B cell (primary cell): ENCODE measurements around the gene ZSCAN4. TPM values are rescaled to one million over a fixed set of nuclear protein-coding genes. Genes with fewer than 3 reads are reported as not detected.

Experiments used
- ATAC-seq: fragments of 200-7000 bp; cut with Tn5 transposase; one replicate; pipeline ENCODE4 v1.10.0; 2021; ENCODE audit warnings: low read depth, mild to moderate bottlenecking, moderate number of reproducible peaks, moderate library complexity
- CTCF ChIA-PET: fragments of 350-600 bp; sonication (Branson Sonifier 250); formaldehyde crosslinking; loops from one replicate; lab custom pipeline; 2021; ENCODE audit warnings: antibody characterized with exemption, inconsistent platforms; lab: Charles Lee
- POLR2A ChIA-PET: fragments of 350-600 bp; sonication (Branson Sonifier 250); formaldehyde crosslinking; loops from one replicate; lab custom pipeline; 2021; ENCODE audit warnings: antibody characterized with exemption; lab: Charles Lee
- DNase-seq: peaks from one replicate; pipeline ENCODE4 v3.0.0; 2013
- H2AFZ ChIP-seq: 2 replicates; pipeline ENCODE4 v1.6.1; 2012; ENCODE audit warnings: mild to moderate bottlenecking, low read depth, low read length; ENCODE audit not compliant: insufficient read depth, poor library complexity, severe bottlenecking
- H3K27ac ChIP-seq, 2 donors: 1 replicate in 1 of 2; 2 replicates in 1 of 2; pipeline ENCODE4 v1.5.1; 2012 to 2013; ENCODE audit warnings: low read length in 2 of 2, mild to moderate bottlenecking in 2 of 2, moderate library complexity in 1 of 2
- H3K27me3 ChIP-seq, 4 experiments: fragments of 200-600 bp in 1 of 4; sonication (generic) in 1 of 4; replicated peaks in 1 of 4; 1 replicate in 2 of 4; 2 replicates in 2 of 4; pipeline versions ENCODE4 v1.6.1 to v1.7.0; 2013 to 2016; ENCODE audit warnings: low read length in 3 of 4, mild to moderate bottlenecking in 2 of 4, mixed read lengths in 1 of 4, moderate library complexity in 1 of 4; ENCODE audit not compliant: insufficient read depth in 4 of 4, control insufficient read depth in 3 of 4; ENCODE audit errors: control extremely low read depth in 1 of 4
- H3K36me3 ChIP-seq, 2 experiments: replicated peaks in 1 of 2; 1 replicate in 1 of 2; 2 replicates in 1 of 2; pipeline versions ENCODE4 v1.6.1 to v1.7.1; 2013; ENCODE audit warnings: low read length in 1 of 2; ENCODE audit not compliant: insufficient read depth in 2 of 2, control insufficient read depth in 1 of 2; ENCODE audit errors: control extremely low read depth in 1 of 2, extremely low read depth in 1 of 2
- H3K4me1 ChIP-seq, 2 donors: fragments of 200-600 bp in 1 of 2; sonication (generic) in 1 of 2; 1 replicate in 1 of 2; 2 replicates in 1 of 2; pipeline versions ENCODE4 v1.5.1 to v1.6.1; 2013 to 2017; ENCODE audit warnings: low read length in 2 of 2; ENCODE audit not compliant: control insufficient read depth in 2 of 2, insufficient read depth in 2 of 2
- H3K4me2 ChIP-seq: replicated peaks from 2 replicates; pipeline ENCODE3; 2012; ENCODE audit warnings: mild to moderate bottlenecking, low read depth, low read length; ENCODE audit not compliant: poor library complexity, severe bottlenecking
- H3K4me3 ChIP-seq, 5 experiments: fragments of 200-600 bp in 1 of 5; sonication (generic) in 1 of 5; 1 replicate in 3 of 5; 2 replicates in 2 of 5; pipeline versions ENCODE4 v1.5.1 to v1.7.0; 2011 to 2016; ENCODE audit warnings: low read length in 4 of 5, mild to moderate bottlenecking in 4 of 5, low read depth in 2 of 5, control low read depth in 1 of 5, moderate library complexity in 1 of 5; ENCODE audit not compliant: insufficient read depth in 1 of 5; ENCODE audit errors: control extremely low read depth in 1 of 5, extremely low read depth in 1 of 5
- H3K79me2 ChIP-seq: fragments of 200-600 bp; sonication (generic); one replicate; pipeline ENCODE4 v1.6.0; 2016; ENCODE audit warnings: low read length; ENCODE audit not compliant: control insufficient read depth, insufficient read depth
- H3K9ac ChIP-seq: fragments of 200-600 bp; sonication (generic); 2 replicates; pipeline ENCODE4 v1.6.1; 2017; ENCODE audit warnings: mild to moderate bottlenecking, low read length, moderate library complexity
- H3K9me3 ChIP-seq, 3 donors: one replicate each; pipeline versions ENCODE4 v1.6.1 to v1.7.1; 2013; ENCODE audit warnings: low read length in 2 of 3; ENCODE audit not compliant: control insufficient read depth in 2 of 3, insufficient read depth in 1 of 3; ENCODE audit errors: control extremely low read depth in 1 of 3
- H4K20me1 ChIP-seq: 2 replicates; pipeline ENCODE4 v1.6.0; 2012; ENCODE audit warnings: mild to moderate bottlenecking, low read length; ENCODE audit not compliant: insufficient read depth, control insufficient read depth, poor library complexity, severe bottlenecking
- H3K27ac Mint-ChIP-seq: one replicate; pipeline ENCODE4 v1.8.0; 2021; ENCODE audit warnings: mixed read lengths
- H3K27me3 Mint-ChIP-seq: one replicate; pipeline ENCODE4 v1.8.0; 2021; ENCODE audit warnings: mixed read lengths
- H3K4me1 Mint-ChIP-seq: one replicate; pipeline ENCODE4 v1.8.0; 2021; ENCODE audit warnings: mixed read lengths
- H3K4me3 Mint-ChIP-seq: one replicate; pipeline ENCODE4 v1.8.0; 2021; ENCODE audit warnings: mixed read lengths
- H3K9me3 Mint-ChIP-seq: one replicate; pipeline ENCODE4 v1.8.0; 2022; ENCODE audit warnings: mixed read lengths; ENCODE audit not compliant: insufficient read depth
- EZH2 ChIP-seq: IDR thresholded peaks from 2 replicates; pipeline ENCODE4 v1.6.1; 2012; ENCODE audit warnings: borderline replicate concordance, low read depth, mild to moderate bottlenecking, moderate library complexity, low read length; ENCODE audit not compliant: insufficient read depth, poor library complexity, severe bottlenecking
- WGBS: methylation state at CpG from one replicate; pipeline ENCODE4 v1.1.5; 2013; ENCODE audit warnings: missing lambda C conversion rate; ENCODE audit not compliant: insufficient coverage; 5-methylcytosine and 5-hydroxymethylcytosine counted together
- intact Hi-C: fragments of 100-400 bp; cut with micrococcal nuclease; formaldehyde crosslinking; loops from one replicate; pipeline ENCODE4 v1.10.0; 2022
- polyA plus RNA-seq: library from polyadenylated mRNA; depleted of rRNA; stranded (reverse); fragments of >200 nt; gene quantifications from 2 replicates; pipeline ENCODE4 v1.2.3, GENCODE V29; 2012
- total RNA-seq, 2 donors: library from RNA; stranded (reverse); fragments of 120-200 nt in 1 of 2; gene quantifications; 1 replicate in 1 of 2; 2 replicates in 1 of 2; pipeline versions ENCODE4 v1.2.3 to v1.2.4, GENCODE V29; 2013 to 2022
- TF ChIP-seq, protein P1 (sequence below): fragments of 200-600 bp; IDR thresholded peaks from one replicate; pipeline ENCODE4 v1.8.0; 2022; ENCODE audit warnings: antibody characterized with exemption, mild to moderate bottlenecking

The ZSCAN4 gene
- total and polyA plus RNA-seq, 2 donors (not counting 1 experiment from before 2014, with no cell fraction given), result not detected

DNA sequence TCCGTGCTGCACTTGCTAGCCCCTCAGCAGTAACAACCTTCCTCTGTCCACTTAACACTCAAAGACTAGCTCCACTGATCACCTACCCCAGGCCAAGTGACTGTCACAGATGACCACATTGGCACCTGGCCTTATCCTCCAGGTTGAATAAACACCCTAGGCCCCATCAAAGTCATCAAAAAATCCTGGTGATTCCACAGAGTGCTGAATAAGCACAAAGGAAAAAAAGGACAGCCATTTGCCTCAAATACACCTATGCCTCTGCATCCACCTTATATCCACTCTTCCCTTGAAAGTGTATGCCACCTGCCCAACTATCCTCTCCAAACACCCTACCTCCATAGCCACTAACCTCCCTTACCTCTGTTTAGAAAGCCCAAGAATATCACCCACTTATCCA lies 37.6 kb downstream of the ZSCAN4 start:
- ChIA-PET CTCF (no interaction called here), POLR2A (no interaction called here)
- H3K9ac ChIP-seq, result no peak overlapping the region
- no peaks in the 10 kb centered on the region for H3K27me3 ChIP-seq
- H3K4me3 ChIP-seq, result no peak overlapping the region
- H3K9me3 ChIP-seq, result peaks cover 5 to 31% (median 8%) of the 10 kb centered on the region in 3 donors
- H3K4me1 ChIP-seq, result peaks cover 23 to 35% of the 10 kb centered on the region in 2 donors
- H3K36me3 ChIP-seq, result peaks cover 19 to 45% of the 10 kb centered on the region in 2 experiments
- H3K4me1 Mint-ChIP-seq, result peaks cover 46% of the 10 kb centered on the region
- H3K27ac ChIP-seq, result peak overlapping the region in 1 of 2 donors; percentile 11
- H4K20me1 ChIP-seq, result peaks cover 23% of the 10 kb centered on the region
- H3K79me2 ChIP-seq, result peaks cover 68% of the 10 kb centered on the region
- no peak overlapping the region for H2AFZ ChIP-seq
- ATAC-seq, result no peak
- H3K4me2 ChIP-seq, result peak overlapping the region; percentile 25
- H3K4me3 Mint-ChIP-seq, result peak overlapping the region; percentile 59
- TF ChIP-seq EZH2, result no peak
- TF ChIP-seq, protein P1, sequence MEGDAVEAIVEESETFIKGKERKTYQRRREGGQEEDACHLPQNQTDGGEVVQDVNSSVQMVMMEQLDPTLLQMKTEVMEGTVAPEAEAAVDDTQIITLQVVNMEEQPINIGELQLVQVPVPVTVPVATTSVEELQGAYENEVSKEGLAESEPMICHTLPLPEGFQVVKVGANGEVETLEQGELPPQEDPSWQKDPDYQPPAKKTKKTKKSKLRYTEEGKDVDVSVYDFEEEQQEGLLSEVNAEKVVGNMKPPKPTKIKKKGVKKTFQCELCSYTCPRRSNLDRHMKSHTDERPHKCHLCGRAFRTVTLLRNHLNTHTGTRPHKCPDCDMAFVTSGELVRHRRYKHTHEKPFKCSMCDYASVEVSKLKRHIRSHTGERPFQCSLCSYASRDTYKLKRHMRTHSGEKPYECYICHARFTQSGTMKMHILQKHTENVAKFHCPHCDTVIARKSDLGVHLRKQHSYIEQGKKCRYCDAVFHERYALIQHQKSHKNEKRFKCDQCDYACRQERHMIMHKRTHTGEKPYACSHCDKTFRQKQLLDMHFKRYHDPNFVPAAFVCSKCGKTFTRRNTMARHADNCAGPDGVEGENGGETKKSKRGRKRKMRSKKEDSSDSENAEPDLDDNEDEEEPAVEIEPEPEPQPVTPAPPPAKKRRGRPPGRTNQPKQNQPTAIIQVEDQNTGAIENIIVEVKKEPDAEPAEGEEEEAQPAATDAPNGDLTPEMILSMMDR, result no peak
- no peak for DNase-seq
- intact Hi-C loops, result no loop called here
- H3K27me3 Mint-ChIP-seq, result no peaks in the 10 kb centered on the region
- WGBS, result 100% methylated on average over 1 of the region's 1 CpG
- peaks cover 12% of the 10 kb centered on the region for H3K9me3 Mint-ChIP-seq
- peak overlapping the region; percentile 61 for H3K27ac Mint-ChIP-seq

DNA sequence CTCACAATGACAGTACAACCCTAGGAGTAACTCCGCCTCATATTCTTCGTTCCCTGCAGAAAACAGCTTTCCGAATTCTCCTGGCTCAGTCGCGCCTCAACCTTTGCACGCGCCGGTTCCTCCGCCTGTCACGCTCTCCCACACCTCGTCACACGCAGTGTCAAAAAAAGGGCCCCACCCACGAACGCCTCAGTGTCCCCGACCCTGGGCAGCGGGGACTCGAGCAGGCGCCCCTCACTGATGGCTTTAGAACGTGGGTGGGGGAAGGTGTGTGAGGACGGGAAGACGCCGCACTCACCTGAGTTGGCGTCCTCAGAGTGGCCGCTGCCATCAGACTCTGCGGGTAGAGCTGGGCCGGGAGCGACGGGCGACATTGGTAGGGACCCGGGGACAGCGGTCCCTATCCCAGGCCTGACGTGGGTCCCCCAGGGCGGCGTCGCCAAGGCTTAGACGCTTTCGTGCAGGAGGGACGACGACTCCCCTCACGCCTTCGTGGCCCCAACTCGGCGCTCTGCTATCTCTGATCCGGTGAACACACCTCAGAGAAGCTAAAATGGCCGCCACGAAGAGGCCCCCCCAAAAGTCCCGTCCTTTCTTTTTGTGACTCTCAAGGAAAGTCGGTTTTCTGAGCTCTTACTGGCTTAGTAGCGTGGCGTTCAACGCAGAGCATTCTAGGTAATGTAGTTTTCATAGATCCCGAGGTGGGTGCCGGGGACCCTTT lies 40.1 kb downstream of the ZSCAN4 start, which contains the start of gene ZNF154:
Gene ZNF154, minus strand, starts transcription at position 564 of the 721 bp plus-strand sequence. Its CDS starts 233 bp downstream, at position 331.
- peak within 1 kb of the TSS; percentile 99 for H3K9ac ChIP-seq
- H3K9me3 Mint-ChIP-seq, result peaks cover 6% of the 10 kb centered on the region

More for the DNA sequence above, 40.1 kb downstream of the ZSCAN4 start, which contains the start of gene ZNF154:
- Mint-ChIP-seq H3K4me3 (peak within 1 kb of the TSS; percentile 91), H3K4me1 (peaks cover 46% of the 10 kb centered on the region), H3K27ac (peak within 1 kb of the TSS; percentile 98), H3K27me3 (no peaks in the 10 kb centered on the region)
- Histone ChIP-seq H3K4me2 (peak within 1 kb of the TSS; percentile 83), H3K27me3 (no peaks in the 10 kb centered on the region), H3K79me2 (peaks cover 49% of the 10 kb centered on the region), H4K20me1 (peaks cover 15% of the 10 kb centered on the region), H3K4me3 (peak within 1 kb of the TSS; percentile 57 to 96 (median 81)), H3K9me3 (peaks cover 0 to 27% (median 0%) of the 10 kb centered on the region in 3 donors), H2AFZ (peak within 1 kb of the TSS; percentile 89), H3K36me3 (peaks cover 5 to 24% of the 10 kb centered on the region in 2 experiments), H3K4me1 (peaks cover 23 to 35% of the 10 kb centered on the region in 2 donors), H3K27ac (peak within 1 kb of the TSS; percentile 97 to 99)
- ATAC-seq, result peak; percentile 92
- CTCF ChIA-PET, result interaction anchor here (0.6 to 0.8 kb wide), 2 partner anchors 18 to 238 kb away, joined by 3 to 4 read pairs; no protein-coding TSS in a partner anchor
- TF ChIP-seq EZH2, result no peak
- TF ChIP-seq, protein P1, result no peak
- DNase-seq, result peak; percentile 85
- WGBS, result 4% methylated on average over 53 of the region's 53 CpGs
- POLR2A ChIA-PET, result interaction anchor here (0.5 to 1.6 kb wide), 10 partner anchors 13 to 559 kb away, joined by 3 to 8 read pairs (median 4); partner anchors contain the start of genes ZNF134, ZNF548, ZNF551 and ZNF671
- intact Hi-C loops, result loop anchor here (1.0 kb wide), 2 partner anchors 18 to 28 kb away; partner anchors contain the start of genes ZNF551 and ZNF671
